ENCODE results near the gene TAC4. TPM values are rescaled to one million over a fixed set of nuclear protein-coding genes. Genes with fewer than 3 reads are reported as not detected.

Gene TAC4
- total and polyA plus RNA-seq, 2 donors (not counting 1 experiment from before 2014, with no cell fraction given): not detected

- Histone ChIP-seq H3K4me1 (ENCODE audit: control insufficient read depth in 2 of 2, insufficient read depth in 2 of 2, low read length in 2 of 2) (peaks cover 12 to 15% of the 10 kb centered on the region in 2 donors), H4K20me1 (ENCODE audit: control insufficient read depth, insufficient read depth, low read length, poor library complexity, severe bottlenecking) (no peaks in the 10 kb centered on the region), H3K36me3 (replicated peaks in 1 of 2; ENCODE audit: control extremely low read depth in 1 of 2, control insufficient read depth in 1 of 2, extremely low read depth in 1 of 2, insufficient read depth in 2 of 2, low read length in 1 of 2) (no peaks in the 10 kb centered on the region), H2AFZ (ENCODE audit: insufficient read depth, low read depth, low read length, poor library complexity, severe bottlenecking) (no peak overlapping the region), H3K4me2 (replicated peaks; ENCODE audit: low read depth, low read length, poor library complexity, severe bottlenecking) (no peak overlapping the region), H3K79me2 (ENCODE audit: control insufficient read depth, insufficient read depth, low read length) (no peaks in the 10 kb centered on the region), H3K27me3 (replicated peaks in 1 of 4; ENCODE audit: control extremely low read depth in 1 of 4, control insufficient read depth in 3 of 4, insufficient read depth in 4 of 4, low read length in 3 of 4) (peaks cover 0 to 29% (median 6%) of the 10 kb centered on the region in 4 experiments), H3K27ac (ENCODE audit: low read length in 2 of 2) (no peak overlapping the region), H3K9me3 (ENCODE audit: control extremely low read depth in 1 of 3, control insufficient read depth in 2 of 3, insufficient read depth in 1 of 3, low read length in 2 of 3) (no peaks in the 10 kb centered on the region), H3K9ac (ENCODE audit: low read length) (no peak overlapping the region), H3K4me3 (ENCODE audit: control extremely low read depth in 1 of 5, extremely low read depth in 1 of 5, insufficient read depth in 1 of 5, low read depth in 2 of 5, low read length in 4 of 5) (no peak overlapping the region)
- no peak for ATAC-seq (ENCODE audit: low read depth)
- intact Hi-C loops (cut with micrococcal nuclease): no loop called here
- no peak for DNase-seq
- H3K4me1 Mint-ChIP-seq: peaks cover 14% of the 10 kb centered on the region
- TF ChIP-seq, protein P1, sequence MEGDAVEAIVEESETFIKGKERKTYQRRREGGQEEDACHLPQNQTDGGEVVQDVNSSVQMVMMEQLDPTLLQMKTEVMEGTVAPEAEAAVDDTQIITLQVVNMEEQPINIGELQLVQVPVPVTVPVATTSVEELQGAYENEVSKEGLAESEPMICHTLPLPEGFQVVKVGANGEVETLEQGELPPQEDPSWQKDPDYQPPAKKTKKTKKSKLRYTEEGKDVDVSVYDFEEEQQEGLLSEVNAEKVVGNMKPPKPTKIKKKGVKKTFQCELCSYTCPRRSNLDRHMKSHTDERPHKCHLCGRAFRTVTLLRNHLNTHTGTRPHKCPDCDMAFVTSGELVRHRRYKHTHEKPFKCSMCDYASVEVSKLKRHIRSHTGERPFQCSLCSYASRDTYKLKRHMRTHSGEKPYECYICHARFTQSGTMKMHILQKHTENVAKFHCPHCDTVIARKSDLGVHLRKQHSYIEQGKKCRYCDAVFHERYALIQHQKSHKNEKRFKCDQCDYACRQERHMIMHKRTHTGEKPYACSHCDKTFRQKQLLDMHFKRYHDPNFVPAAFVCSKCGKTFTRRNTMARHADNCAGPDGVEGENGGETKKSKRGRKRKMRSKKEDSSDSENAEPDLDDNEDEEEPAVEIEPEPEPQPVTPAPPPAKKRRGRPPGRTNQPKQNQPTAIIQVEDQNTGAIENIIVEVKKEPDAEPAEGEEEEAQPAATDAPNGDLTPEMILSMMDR (IDR thresholded peaks at IDR 0.05): no peak
- no peak for TF ChIP-seq EZH2 (IDR thresholded peaks at IDR 0.05; ENCODE audit: borderline replicate concordance, insufficient read depth, low read depth, low read length, poor library complexity, severe bottlenecking)
- H3K4me3 Mint-ChIP-seq: no peak overlapping the region
- no peak overlapping the region for H3K27ac Mint-ChIP-seq
- CTCF ChIA-PET: interaction anchor here (0.6 to 1.4 kb wide), 2 partner anchors 143 to 239 kb away, joined by 3 read pairs; no protein-coding TSS in a partner anchor
- WGBS (ENCODE audit: insufficient coverage): 82% methylated on average over 5 of the region's 5 CpGs
- POLR2A ChIA-PET: no interaction called here
- H3K9me3 Mint-ChIP-seq (ENCODE audit: insufficient read depth): no peaks in the 10 kb centered on the region
- peaks cover 31% of the 10 kb centered on the region for H3K27me3 Mint-ChIP-seq
Measured at GRCh38 chr17:49854126-49854525, 6.3 kb upstream of the TAC4 start.

DNA sequence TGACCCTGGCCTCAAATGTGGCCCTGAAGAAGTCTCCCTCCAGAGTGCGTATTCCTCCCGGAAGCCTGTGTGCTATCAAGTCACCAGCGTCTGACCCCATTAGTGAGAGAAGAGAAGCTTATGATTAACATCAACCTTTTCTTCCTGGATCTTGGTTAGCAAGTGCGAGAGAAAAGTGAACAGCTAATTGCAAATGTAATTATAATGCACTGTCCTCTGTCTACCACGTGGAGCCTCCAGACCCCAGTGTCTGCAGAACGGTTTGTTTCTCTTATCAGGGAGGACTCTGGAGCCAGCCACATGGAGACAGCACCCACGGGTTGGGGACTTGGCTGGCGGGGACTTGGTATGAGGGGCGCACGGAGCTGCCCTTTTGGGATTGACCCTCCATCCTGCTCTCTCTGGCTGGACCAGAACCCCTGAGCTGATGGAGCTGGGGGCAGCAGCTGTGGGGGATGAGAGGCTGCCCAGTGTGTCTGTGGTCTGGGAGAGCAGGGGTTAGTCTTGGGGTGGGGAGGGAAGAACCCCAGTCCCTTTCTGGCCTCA is 5.7 kb upstream of the TAC4 start:
- no peak for ATAC-seq (ENCODE audit: low read depth)
- TF ChIP-seq, protein P1 (IDR thresholded peaks at IDR 0.05): no peak
- no peak for TF ChIP-seq EZH2 (IDR thresholded peaks at IDR 0.05; ENCODE audit: borderline replicate concordance, insufficient read depth, low read depth, low read length, poor library complexity, severe bottlenecking)
- no peak overlapping the region for H3K4me3 Mint-ChIP-seq
- no peak for DNase-seq
- ChIA-PET CTCF (interaction anchor here (0.6 to 1.4 kb wide), 2 partner anchors 143 to 240 kb away, joined by 3 read pairs; no protein-coding TSS in a partner anchor), POLR2A (no interaction called here)
- WGBS (ENCODE audit: insufficient coverage): 80% methylated on average over 6 of the region's 10 CpGs
- no peak overlapping the region for H3K27ac Mint-ChIP-seq
- H3K4me1 ChIP-seq (ENCODE audit: control insufficient read depth in 2 of 2, insufficient read depth in 2 of 2, low read length in 2 of 2): peaks cover 12 to 15% of the 10 kb centered on the region in 2 donors
- no peaks in the 10 kb centered on the region for H3K79me2 ChIP-seq (ENCODE audit: control insufficient read depth, insufficient read depth, low read length)
- H3K4me2 ChIP-seq (replicated peaks; ENCODE audit: low read depth, low read length, poor library complexity, severe bottlenecking): no peak overlapping the region
- H2AFZ ChIP-seq (ENCODE audit: insufficient read depth, low read depth, low read length, poor library complexity, severe bottlenecking): no peak overlapping the region
- H3K27ac ChIP-seq (ENCODE audit: low read length in 2 of 2): no peak overlapping the region
- peaks cover 14% of the 10 kb centered on the region for H3K4me1 Mint-ChIP-seq
- intact Hi-C loops (cut with micrococcal nuclease): no loop called here
- H3K36me3 ChIP-seq (replicated peaks in 1 of 2; ENCODE audit: control extremely low read depth in 1 of 2, control insufficient read depth in 1 of 2, extremely low read depth in 1 of 2, insufficient read depth in 2 of 2, low read length in 1 of 2): no peaks in the 10 kb centered on the region
- H3K27me3 Mint-ChIP-seq: peaks cover 28% of the 10 kb centered on the region
- H3K9me3 Mint-ChIP-seq (ENCODE audit: insufficient read depth): no peaks in the 10 kb centered on the region
- H4K20me1 ChIP-seq (ENCODE audit: control insufficient read depth, insufficient read depth, low read length, poor library complexity, severe bottlenecking): no peaks in the 10 kb centered on the region
- no peak overlapping the region for H3K9ac ChIP-seq (ENCODE audit: low read length)
- H3K4me3 ChIP-seq (ENCODE audit: control extremely low read depth in 1 of 5, extremely low read depth in 1 of 5, insufficient read depth in 1 of 5, low read depth in 2 of 5, low read length in 4 of 5): no peak overlapping the region
- no peaks in the 10 kb centered on the region for H3K9me3 ChIP-seq (ENCODE audit: control extremely low read depth in 1 of 3, control insufficient read depth in 2 of 3, insufficient read depth in 1 of 3, low read length in 2 of 3)
- peaks cover 0 to 24% (median 6%) of the 10 kb centered on the region in 4 experiments for H3K27me3 ChIP-seq (replicated peaks in 1 of 4; ENCODE audit: control extremely low read depth in 1 of 4, control insufficient read depth in 3 of 4, insufficient read depth in 4 of 4, low read length in 3 of 4)

All from B cell (primary cell).